Endothelial cell of umbilical vein (primary cell): ENCODE results near the gene PPM1H.

ENCODE experiments used
- EZH2 ChIP-seq: IDR thresholded peaks from 2 replicates; pipeline ENCODE4 v1.6.1; 2012; ENCODE audit warnings: borderline replicate concordance, low read depth, mild to moderate bottlenecking, moderate library complexity, low read length, inconsistent platforms; ENCODE audit not compliant: severe bottlenecking
- FOS ChIP-seq: IDR thresholded peaks from 2 replicates; pipeline ENCODE4 v1.6.1; 2011; ENCODE audit warnings: mild to moderate bottlenecking, low read length, moderate library complexity, borderline replicate concordance; ENCODE audit not compliant: insufficient read depth
- GATA2 ChIP-seq: IDR thresholded peaks from 2 replicates; pipeline ENCODE4 v1.7.0; 2011; ENCODE audit warnings: low read depth, mild to moderate bottlenecking, moderate library complexity, mixed read lengths, low read length; ENCODE audit not compliant: insufficient read length, insufficient read depth
- MYC ChIP-seq: IDR thresholded peaks from one replicate; pipeline ENCODE4 v1.6.1; 2011; ENCODE audit warnings: mild to moderate bottlenecking, low read depth, low read length
- POLR2AphosphoS5 ChIP-seq: IDR thresholded peaks from 2 replicates; pipeline ENCODE4 v1.6.1; 2012; ENCODE audit warnings: low read depth, mild to moderate bottlenecking, control low read depth, low read length, moderate library complexity; ENCODE audit not compliant: insufficient read depth
- TF ChIP-seq, protein P1 (sequence below), 2 donors: IDR thresholded peaks; 1 replicate in 1 of 2; 2 replicates in 1 of 2; pipeline ENCODE4 v1.5.1; 2011; ENCODE audit warnings: low read length in 2 of 2, mild to moderate bottlenecking in 2 of 2, moderate library complexity in 2 of 2, control low read depth in 1 of 2, inconsistent platforms in 1 of 2, low read depth in 1 of 2; ENCODE audit not compliant: insufficient read depth in 1 of 2; ENCODE audit errors: extremely low read depth in 1 of 2

DNA sequence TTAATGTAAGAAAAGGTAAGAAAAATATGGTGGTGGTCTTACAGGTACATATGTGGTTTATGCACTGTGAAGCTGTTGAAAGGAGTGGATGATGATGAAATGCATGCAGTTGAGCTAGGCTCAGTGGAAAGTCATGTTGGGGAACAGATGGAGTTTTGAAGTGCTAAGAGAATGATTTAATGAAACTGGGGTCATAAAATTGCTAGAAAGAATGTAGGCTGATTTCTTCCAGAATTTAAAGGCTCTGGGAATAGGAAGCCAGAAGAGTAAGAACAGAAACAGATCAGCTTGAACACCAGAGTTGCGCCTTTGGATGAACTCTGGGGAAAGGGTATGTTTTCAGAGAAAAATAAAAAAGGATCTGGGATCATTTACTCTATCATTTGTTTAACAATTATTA, 321.9 kb downstream of the PPM1H start:
- TF ChIP-seq FOS, result no peak
- TF ChIP-seq, protein P1, sequence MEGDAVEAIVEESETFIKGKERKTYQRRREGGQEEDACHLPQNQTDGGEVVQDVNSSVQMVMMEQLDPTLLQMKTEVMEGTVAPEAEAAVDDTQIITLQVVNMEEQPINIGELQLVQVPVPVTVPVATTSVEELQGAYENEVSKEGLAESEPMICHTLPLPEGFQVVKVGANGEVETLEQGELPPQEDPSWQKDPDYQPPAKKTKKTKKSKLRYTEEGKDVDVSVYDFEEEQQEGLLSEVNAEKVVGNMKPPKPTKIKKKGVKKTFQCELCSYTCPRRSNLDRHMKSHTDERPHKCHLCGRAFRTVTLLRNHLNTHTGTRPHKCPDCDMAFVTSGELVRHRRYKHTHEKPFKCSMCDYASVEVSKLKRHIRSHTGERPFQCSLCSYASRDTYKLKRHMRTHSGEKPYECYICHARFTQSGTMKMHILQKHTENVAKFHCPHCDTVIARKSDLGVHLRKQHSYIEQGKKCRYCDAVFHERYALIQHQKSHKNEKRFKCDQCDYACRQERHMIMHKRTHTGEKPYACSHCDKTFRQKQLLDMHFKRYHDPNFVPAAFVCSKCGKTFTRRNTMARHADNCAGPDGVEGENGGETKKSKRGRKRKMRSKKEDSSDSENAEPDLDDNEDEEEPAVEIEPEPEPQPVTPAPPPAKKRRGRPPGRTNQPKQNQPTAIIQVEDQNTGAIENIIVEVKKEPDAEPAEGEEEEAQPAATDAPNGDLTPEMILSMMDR (IDR thresholded peaks at IDR 0.05; ENCODE audit: extremely low read depth in 1 of 2, insufficient read depth in 1 of 2, low read depth in 1 of 2, low read length in 2 of 2), result no peak
- no peak for TF ChIP-seq MYC
- no peak for TF ChIP-seq GATA2
- no peak for TF ChIP-seq POLR2AphosphoS5
- no peak for TF ChIP-seq EZH2
